Measurements from ENCODE around the gene P2RX2.
"Not testable (repeated sequence)": the region's sequence is repeated elsewhere in the genome, so short reads cannot be mapped to it uniquely, and the experiment has no call there.

Gene P2RX2

GRCh38 chr12:132583736-132584135 lies 34.8 kb upstream of the P2RX2 start:
- DNase-seq (ENCODE audit: low read depth): no peak

GRCh38 chr12:132584429-132584828 lies 34.1 kb upstream of the P2RX2 start:
- DNase-seq (ENCODE audit: low read depth): no peak

DNA sequence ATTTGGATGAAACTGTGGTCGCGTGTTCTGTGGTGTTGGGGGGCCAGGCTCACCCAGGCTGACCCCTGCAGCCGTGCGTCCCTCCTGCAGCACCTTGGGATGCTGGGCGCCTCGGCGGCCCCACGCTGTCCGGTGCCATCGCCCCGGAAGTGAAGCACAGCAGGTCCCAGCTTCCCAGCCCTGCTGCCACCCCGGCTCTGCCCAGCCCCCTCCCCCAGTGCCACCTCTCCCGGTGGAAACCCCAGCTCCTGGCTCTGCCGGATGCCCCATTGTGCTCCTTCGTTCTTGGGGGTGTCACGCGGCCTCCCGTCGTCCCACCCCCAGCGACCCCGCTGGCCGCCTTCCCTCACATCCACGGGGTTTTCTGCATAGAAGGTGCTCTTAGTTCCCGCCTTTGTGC lies 33.4 kb upstream of the P2RX2 start:
- no peak for DNase-seq (ENCODE audit: low read depth)

DNA sequence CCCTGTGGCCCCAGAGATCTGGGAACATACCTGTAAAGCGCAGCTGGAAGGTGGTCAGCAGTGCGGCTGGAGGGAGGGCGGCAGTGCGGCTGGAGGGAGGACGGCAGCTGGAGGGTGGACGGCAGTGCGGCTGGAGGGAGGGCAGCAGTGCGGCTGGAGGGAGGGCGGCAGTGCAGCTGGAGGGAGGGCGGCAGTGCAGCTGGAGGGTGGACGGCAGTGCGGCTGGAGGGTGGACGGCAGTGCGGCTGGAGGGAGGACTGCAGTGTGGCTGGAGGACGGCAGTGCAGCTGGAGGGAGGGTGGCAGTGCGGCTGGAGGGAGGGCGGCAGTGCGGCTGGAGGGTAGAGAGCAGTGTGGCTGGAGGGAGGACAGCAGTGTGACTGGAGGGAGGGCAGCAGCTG lies 31.6 kb upstream of the P2RX2 start:
- no peak for DNase-seq (ENCODE audit: low read depth)

- DNase-seq (ENCODE audit: low read depth): no peak
These were observed 30.8 kb upstream of the P2RX2 start for GRCh38 chr12:132587781-132588180.

DNA sequence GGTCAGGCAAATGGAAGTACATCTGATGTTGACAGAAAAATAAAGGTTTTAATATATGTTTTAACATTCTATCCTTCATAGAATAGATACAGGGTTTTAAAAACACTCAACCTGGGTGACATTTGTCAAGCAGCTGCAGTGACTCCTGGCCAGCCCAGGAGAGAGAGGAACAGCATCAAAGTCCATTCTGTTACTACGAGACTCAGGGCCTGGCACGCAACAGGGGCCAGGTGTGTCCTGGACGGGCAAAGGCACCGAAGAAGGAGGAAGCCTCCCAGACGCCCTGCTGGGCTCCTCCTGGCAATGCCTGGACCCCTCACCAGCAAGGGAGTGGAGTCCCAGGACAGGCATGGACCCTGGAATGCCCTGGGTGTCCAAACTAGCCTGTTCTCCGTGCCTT lies 30.3 kb upstream of the P2RX2 start:
- no peak for DNase-seq (ENCODE audit: low read depth)

GRCh38 chr12:132588821-132589669 lies 29.5 kb upstream of the P2RX2 start:
- no peak for DNase-seq (ENCODE audit: low read depth)

DNA sequence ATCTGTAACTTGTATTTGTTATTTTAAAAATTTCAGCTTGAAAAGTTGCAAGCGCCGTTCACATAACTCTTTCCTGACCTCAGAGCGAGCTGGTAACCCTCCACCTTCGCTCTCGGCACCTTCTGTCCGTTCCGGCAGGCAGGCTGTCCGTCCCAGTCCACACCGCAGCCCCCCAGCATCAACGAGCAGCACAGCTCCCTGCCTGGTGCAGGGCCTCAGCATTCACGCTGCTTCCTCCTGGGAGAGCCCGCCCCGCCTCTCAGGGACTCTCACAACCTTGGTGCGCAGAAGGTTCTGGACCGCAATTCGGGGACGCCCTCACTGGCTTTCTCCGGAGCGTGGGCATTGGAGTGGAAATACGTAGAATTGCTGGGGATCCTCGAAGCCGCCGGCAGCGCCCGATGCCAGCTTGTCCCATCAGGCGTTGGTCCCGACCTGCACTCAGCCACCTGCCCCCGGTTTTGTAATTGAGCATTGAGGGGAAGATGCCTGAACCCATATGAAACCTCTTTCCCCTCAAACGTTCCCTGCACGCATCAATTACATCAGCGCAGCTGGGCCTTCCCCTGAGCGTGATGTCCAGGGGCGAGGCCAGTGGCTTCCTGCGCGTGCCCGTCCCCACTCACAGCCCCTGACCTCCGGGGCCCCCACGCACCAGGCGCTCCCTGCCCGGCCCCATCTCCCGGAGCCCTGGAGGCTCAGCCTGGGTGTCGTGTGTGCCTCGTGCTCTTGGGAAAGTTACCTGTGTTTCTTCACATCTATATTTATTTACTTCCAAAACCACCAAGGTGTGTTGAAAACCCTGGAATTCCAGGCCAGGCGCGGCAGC lies 27.3 kb upstream of the P2RX2 start:
- no peak for DNase-seq (ENCODE audit: low read depth)

- no peak for DNase-seq (ENCODE audit: low read depth)
These were observed 26.1 kb upstream of the P2RX2 start for GRCh38 chr12:132592282-132592970.

- no peak for DNase-seq (ENCODE audit: low read depth)
These were observed 25.5 kb upstream of the P2RX2 start for GRCh38 chr12:132593071-132593470.

GRCh38 chr12:132593521-132593920 lies 25.1 kb upstream of the P2RX2 start:
- DNase-seq (ENCODE audit: low read depth): no peak

- DNase-seq (ENCODE audit: low read depth): peak; percentile 23
These were observed 24.6 kb upstream of the P2RX2 start for GRCh38 chr12:132593938-132594358.

DNA sequence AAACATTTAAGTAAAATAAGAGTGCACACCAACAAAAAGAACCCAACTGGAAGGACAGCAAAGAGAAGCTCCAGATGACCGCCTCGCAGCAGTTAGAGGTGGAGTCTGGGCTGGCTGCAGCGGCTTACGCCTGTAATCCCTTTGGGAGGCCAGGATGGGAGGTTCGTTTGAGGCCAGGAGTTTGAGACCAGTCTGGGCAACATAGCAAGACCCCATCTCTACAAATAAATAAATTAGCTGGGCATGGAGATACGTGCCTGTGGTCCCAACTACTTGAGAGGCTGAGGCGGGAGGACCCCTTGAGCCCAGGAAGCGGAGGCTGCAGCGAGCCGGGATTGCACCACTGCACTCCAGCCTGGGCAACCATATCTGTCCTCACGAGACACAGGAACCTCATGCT lies 23.4 kb upstream of the P2RX2 start:
- DNase-seq (ENCODE audit: low read depth): no peak

DNA sequence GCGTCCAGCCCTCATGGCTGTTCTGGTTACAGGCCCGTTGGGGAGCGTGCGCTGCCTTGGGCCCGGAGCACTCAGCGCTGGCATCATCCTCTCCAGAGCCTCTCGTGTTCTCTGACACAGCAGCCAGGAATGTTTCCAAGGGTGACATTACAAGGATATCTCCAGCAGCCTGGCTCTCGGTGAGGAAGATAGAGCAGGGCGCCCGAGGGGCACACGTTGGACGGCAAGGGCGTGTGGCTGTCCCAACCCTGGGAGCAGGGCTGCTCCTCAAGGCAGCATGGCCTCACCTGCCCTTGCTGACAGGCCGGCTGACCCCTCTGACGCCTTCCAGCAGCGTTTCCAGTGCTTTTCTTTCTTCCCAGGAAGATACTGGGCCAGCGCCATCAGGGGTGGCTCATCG lies 22.6 kb upstream of the P2RX2 start:
- no peak for DNase-seq (ENCODE audit: low read depth)

GRCh38 chr12:132597333-132598316 lies 21.0 kb upstream of the P2RX2 start:
- no peak for DNase-seq (ENCODE audit: low read depth)

GRCh38 chr12:132599502-132599901 lies 19.1 kb upstream of the P2RX2 start:
- DNase-seq (ENCODE audit: low read depth): not testable (repeated sequence)

DNA sequence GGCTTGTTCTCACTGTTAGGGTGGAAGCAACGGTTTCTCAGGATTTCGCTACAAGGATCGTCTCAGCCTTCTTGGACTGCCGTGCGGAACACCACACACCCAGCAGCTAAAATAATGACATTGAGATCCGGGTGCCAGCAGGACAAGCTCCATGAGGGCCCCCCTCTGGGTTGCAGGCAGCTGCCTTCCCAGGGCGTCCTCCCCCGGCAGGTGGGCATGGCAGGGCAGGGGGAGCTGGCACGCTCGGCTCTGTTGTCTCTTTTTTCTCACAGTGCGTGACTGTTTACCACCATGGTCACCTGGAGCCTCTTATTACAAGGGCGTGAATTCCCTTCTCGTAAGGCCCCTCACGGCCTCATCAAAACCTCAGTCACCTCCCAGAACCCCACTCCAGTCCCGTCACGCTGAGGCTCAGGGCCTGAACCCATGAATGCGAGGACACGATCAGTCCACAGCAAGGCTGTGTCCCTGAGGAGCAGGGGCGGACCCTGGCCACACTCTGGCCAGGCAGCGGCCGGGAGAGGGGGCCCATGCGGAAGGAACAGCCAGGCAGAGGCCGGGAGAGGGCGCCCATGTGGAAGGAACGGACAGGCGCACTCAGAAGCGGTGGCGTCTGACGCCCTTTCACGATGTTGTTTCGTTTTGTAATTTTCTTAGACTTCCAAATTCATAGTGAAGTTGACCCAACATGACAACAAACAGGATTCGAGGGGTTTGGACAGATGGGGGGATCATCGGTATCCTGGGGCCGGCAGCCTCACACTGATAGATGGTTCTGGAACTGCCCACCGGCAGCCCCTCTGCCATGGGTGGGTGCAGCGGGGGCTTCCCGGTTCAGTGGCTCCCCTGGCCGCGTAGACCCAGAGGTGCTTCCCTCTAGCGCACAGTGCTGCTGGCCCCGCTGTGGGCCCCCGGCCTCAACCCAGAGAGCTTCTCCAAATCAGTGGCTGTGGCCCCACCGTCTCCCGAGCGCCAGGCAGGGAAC lies 18.2 kb upstream of the P2RX2 start:
- no peak for DNase-seq (ENCODE audit: low read depth)

GRCh38 chr12:132601171-132601883 lies 17.2 kb upstream of the P2RX2 start:
- DNase-seq (ENCODE audit: low read depth): no peak

DNA sequence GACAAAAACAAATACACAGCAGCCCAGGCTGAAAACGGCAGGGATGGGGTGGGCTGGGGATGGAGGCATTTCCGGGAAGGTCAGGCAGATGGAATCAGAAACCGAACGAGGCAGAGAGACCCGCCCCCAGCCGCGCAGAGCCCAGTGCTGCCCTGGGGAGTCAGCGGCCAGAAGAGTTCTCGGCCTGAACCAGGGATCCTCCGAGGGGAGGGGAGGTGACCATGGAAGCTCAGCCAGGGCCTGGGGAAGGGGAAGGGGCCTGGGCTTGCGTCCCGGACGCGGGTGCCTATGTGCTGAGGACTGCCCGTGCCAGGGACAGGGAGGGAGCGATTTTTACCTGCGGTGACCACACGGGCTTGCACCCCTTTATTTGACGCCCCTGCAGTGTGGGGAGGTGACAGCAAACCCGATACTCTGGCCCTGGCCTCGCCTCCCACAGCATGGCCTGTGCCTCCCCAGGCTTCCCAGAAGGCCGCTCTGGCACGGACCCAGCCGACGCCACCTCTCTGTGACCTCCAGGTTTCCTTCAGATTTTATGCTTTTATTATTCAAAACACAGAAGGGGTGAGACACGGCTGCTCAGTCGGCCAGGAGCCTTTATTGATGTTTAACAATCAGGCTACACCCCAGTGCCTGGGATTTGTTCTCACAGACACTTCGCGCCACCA lies 15.9 kb upstream of the P2RX2 start:
- DNase-seq (ENCODE audit: low read depth): no peak

Measured in activated T-cell treated with anti-CD3 and anti-CD28 coated beads for 48 hours (primary cell).